DOHH2 (cell line): ENCODE data around the gene SMPDL3A.

Experiments
- CTCF ChIP-seq: fragments of 200-600 bp; sonication (generic); IDR thresholded peaks from one replicate; pipeline ENCODE4 v1.5.1; 2014; ENCODE audit warnings: antibody characterized with exemption, mild to moderate bottlenecking, low read depth, low read length; ENCODE audit not compliant: poor library complexity, severe bottlenecking
- EZH2phosphoT487 ChIP-seq: fragments of 200-600 bp; sonication (generic); IDR thresholded peaks from 2 replicates; pipeline ENCODE4 v1.6.1; 2017; ENCODE audit warnings: borderline replicate concordance, mild to moderate bottlenecking, antibody characterized with exemption, low read length, moderate library complexity, mixed read lengths

DNA sequence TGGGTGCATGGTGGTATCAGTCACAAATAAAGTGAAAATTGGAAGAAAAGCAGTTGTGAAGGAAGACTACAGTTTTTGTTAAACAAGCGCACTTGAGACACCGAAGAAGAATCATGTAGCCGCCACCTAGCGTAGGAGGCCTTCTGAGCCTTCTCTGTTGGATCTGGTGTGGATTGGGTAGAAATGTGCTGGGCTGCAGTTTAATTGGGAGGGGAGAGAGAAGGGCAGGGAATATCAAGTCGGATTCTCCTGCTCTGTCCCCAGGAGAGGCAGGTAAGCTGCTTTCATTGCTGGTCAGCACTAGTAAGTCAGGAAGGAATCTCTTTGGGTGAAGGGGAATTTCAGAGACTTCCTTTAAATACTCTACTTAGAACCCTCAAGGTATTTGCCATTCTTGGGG, 10.8 kb upstream of the SMPDL3A start:
- TF ChIP-seq CTCF (no peak), EZH2phosphoT487 (no peak)
